Measurements from ENCODE around the gene ALDH1L2.

- TF ChIP-seq CTCF (optimal IDR thresholded peaks at IDR 0.05 in 1 of 3, IDR thresholded peaks at IDR 0.05 in 1 of 3, conservative IDR thresholded peaks at IDR 0.05 in 1 of 3; ENCODE audit: extremely low read depth in 1 of 3, insufficient read depth in 2 of 3, low read length in 3 of 3) = no peak
- TF ChIP-seq EZH2 (IDR thresholded peaks at IDR 0.05; ENCODE audit: low read length) = no peak
These were observed 22.4 kb upstream of the ALDH1L2 start for GRCh38 chr12:105106621-105107020.
